ENCODE measurements around the gene KTI12.

- TF ChIP-seq EZH2 (IDR thresholded peaks at IDR 0.05; ENCODE audit: insufficient read depth, poor library complexity, severe bottlenecking), result no peak
- no peak for TF ChIP-seq EZH2phosphoT487 (IDR thresholded peaks at IDR 0.05; ENCODE audit: insufficient read depth, low read depth)
Observed at GRCh38 chr1:51997974-51998382, 35.6 kb downstream of the KTI12 start.

Measured in GM23248 (cell line).